C1 segment of cervical spinal cord (tissue), 14 donors: ENCODE measurements around the gene TUT7.
A peak's percentile ranks its signal among the peaks of the same experiment; 100 is the strongest.
"Not testable (repeated sequence)": the region's sequence is repeated elsewhere in the genome, so short reads cannot be mapped to it uniquely, and the experiment has no call there.

Experiments
- DNase-seq, 14 donors: peaks; one replicate each; lab custom pipeline; 2025; lab: John Stamatoyannopoulos, UW

TUT7 gene

GRCh38 chr9:86347991-86348390, 6.2 kb downstream of the TUT7 start:
- no peak for DNase-seq

- no peak for DNase-seq
These were observed 9.4 kb downstream of the TUT7 start for GRCh38 chr9:86344818-86345217.

GRCh38 chr9:86342269-86342668, 11.9 kb downstream of the TUT7 start:
- DNase-seq = no peak

- no peak for DNase-seq
These were observed 13.2 kb downstream of the TUT7 start for GRCh38 chr9:86341007-86341491.

- no peak for DNase-seq
These were observed 13.7 kb downstream of the TUT7 start for GRCh38 chr9:86340356-86341006.

- no peak for DNase-seq
These were observed 16.6 kb downstream of the TUT7 start for GRCh38 chr9:86337469-86338108.

GRCh38 chr9:86336058-86336457, 18.2 kb downstream of the TUT7 start:
- no peak for DNase-seq

- no peak for DNase-seq
These were observed 20.6 kb downstream of the TUT7 start for GRCh38 chr9:86333651-86334050.

GRCh38 chr9:86330186-86330585, 24.0 kb downstream of the TUT7 start:
- no peak for DNase-seq

GRCh38 chr9:86329649-86330048, 24.6 kb downstream of the TUT7 start:
- no peak for DNase-seq

GRCh38 chr9:86328156-86328555, 26.1 kb downstream of the TUT7 start:
- no peak for DNase-seq

- peak in 3 of 14 donors; percentile 3 to 7 (median 5) for DNase-seq
These were observed 27.7 kb downstream of the TUT7 start for GRCh38 chr9:86326536-86326935.

GRCh38 chr9:86324901-86325300, 29.3 kb downstream of the TUT7 start:
- DNase-seq = no peak

- no peak for DNase-seq
These were observed 29.9 kb downstream of the TUT7 start for GRCh38 chr9:86324308-86324707.

- DNase-seq = no peak
These were observed 31.1 kb downstream of the TUT7 start for GRCh38 chr9:86322973-86323644.

- no peak for DNase-seq
These were observed 32.8 kb downstream of the TUT7 start for GRCh38 chr9:86321373-86321772.

- no peak for DNase-seq
These were observed 36.0 kb downstream of the TUT7 start for GRCh38 chr9:86318187-86318586.

- DNase-seq = no peak
These were observed 39.1 kb downstream of the TUT7 start for GRCh38 chr9:86315078-86315477.

- not testable (repeated sequence) for DNase-seq
These were observed 41.3 kb downstream of the TUT7 start for GRCh38 chr9:86312959-86313358.

- DNase-seq = no peak
These were observed 45.5 kb downstream of the TUT7 start for GRCh38 chr9:86308687-86309086.

- no peak for DNase-seq
These were observed 49.9 kb downstream of the TUT7 start for GRCh38 chr9:86304236-86304730.

- no peak for DNase-seq
These were observed 50.8 kb downstream of the TUT7 start for GRCh38 chr9:86303316-86303975.
